HCT116 (cell line): ENCODE results near the gene SYTL3. TPM values are rescaled to one million over a fixed set of nuclear protein-coding genes. Genes with fewer than 3 reads are reported as not detected.

Source experiments
- ATAC-seq: fragments of 200-7000 bp; cut with Tn5 transposase; 2 replicates; pipeline ENCODE4 v1.9.1; 2020; ENCODE audit warnings: mild to moderate bottlenecking, moderate library complexity
- BruUV-seq: library from RNA; stranded (reverse); fragments of 400-500 nt; replicated peaks from 2 replicates; lab custom pipeline; 2021; lab: Mats Ljungman, UMichigan
- CTCF ChIA-PET: fragments of 300-600 bp; sonication (Branson Sonifier 250); formaldehyde crosslinking; loops from one replicate; lab custom pipeline; 2021; ENCODE audit warnings: antibody characterized with exemption; lab: Charles Lee
- POLR2A ChIA-PET: fragments of 300-600, 350-600 bp; sonication (Branson Sonifier 250); formaldehyde crosslinking; loops from one replicate; lab custom pipeline; 2021; ENCODE audit warnings: antibody characterized with exemption; lab: Charles Lee
- RAD21 ChIA-PET, 2 experiments: fragments of 300-600 bp; sonication (Branson Sonifier 250); formaldehyde crosslinking; loops; one replicate each; lab custom pipeline; 2023; ENCODE audit warnings: low total read pairs in 2 of 2; ENCODE audit not compliant: uncharacterized antibody in 2 of 2, unreplicated experiment in 2 of 2, low non-redundant PET in 1 of 2; lab: Charles Lee
- DNase-seq: peaks from one replicate; pipeline ENCODE4 v3.0.0-alpha.2; 2010; ENCODE audit warnings: low read depth, low spot score
- H2AFZ ChIP-seq: fragments of 200-600 bp; shearing (Covaris generic), sonication (generic); 2 replicates; pipeline ENCODE4 v1.6.1; 2017; ENCODE audit warnings: low read depth, mixed run types, mixed read lengths, antibody characterized with exemption, low read length; ENCODE audit not compliant: poor library complexity, severe bottlenecking
- H3K27ac ChIP-seq: 2 replicates; pipeline ENCODE4 v1.5.1; 2012; ENCODE audit warnings: low read depth, low read length
- H3K27me3 ChIP-seq: fragments of 200-600 bp; sonication (generic); 2 replicates; pipeline ENCODE4 v1.6.1; 2016; ENCODE audit warnings: mixed run types, low read length, mixed read lengths; ENCODE audit not compliant: insufficient read depth
- H3K36me3 ChIP-seq, 2 experiments: fragments of 200-500 bp in 1 of 2; fragments of 200-600 bp in 1 of 2; sonication (Bioruptor generic) in 1 of 2; sonication (generic) in 1 of 2; 2 replicates each; pipeline versions ENCODE4 v1.5.1 to v1.6.1; 2014 to 2016; ENCODE audit warnings: low read length in 2 of 2, inconsistent platforms in 1 of 2, mixed read lengths in 1 of 2, mixed run types in 1 of 2; ENCODE audit not compliant: insufficient read depth in 2 of 2, control insufficient read depth in 1 of 2
- H3K4me1 ChIP-seq, 2 experiments: fragments of 200-600 bp in 1 of 2; sonication (generic) in 1 of 2; 2 replicates each; pipeline versions ENCODE4 v1.5.1 to v1.6.1; 2012 to 2017; ENCODE audit warnings: low read length in 2 of 2, inconsistent platforms in 1 of 2, mild to moderate bottlenecking in 1 of 2, mixed read lengths in 1 of 2, mixed run types in 1 of 2, moderate library complexity in 1 of 2; ENCODE audit not compliant: insufficient read depth in 2 of 2, control insufficient read depth in 1 of 2
- H3K4me2 ChIP-seq: fragments of 200-600 bp; sonication (generic); 2 replicates; pipeline ENCODE4 v1.6.1; 2017; ENCODE audit warnings: mixed run types, low read length, mixed read lengths
- H3K4me3 ChIP-seq, 2 experiments: fragments of 200-600 bp in 1 of 2; sonication (generic) in 1 of 2; replicated peaks in 1 of 2; 2 replicates each; pipeline ENCODE4 v1.5.1; 2011 to 2016; ENCODE audit warnings: low read length in 2 of 2, control low read depth in 1 of 2, low read depth in 1 of 2, mild to moderate bottlenecking in 1 of 2, mixed read lengths in 1 of 2, mixed run types in 1 of 2
- H3K79me2 ChIP-seq: fragments of 200-600 bp; sonication (generic); 2 replicates; pipeline ENCODE4 v1.6.1; 2017; ENCODE audit warnings: mild to moderate bottlenecking, mixed run types, low read length, moderate library complexity, mixed read lengths; ENCODE audit not compliant: insufficient read depth
- H3K9ac ChIP-seq: fragments of 200-600 bp; sonication (generic); 2 replicates; pipeline ENCODE4 v1.6.1; 2016; ENCODE audit warnings: low read length, mixed read lengths
- H3K9me2 ChIP-seq: fragments of 200-600 bp; sonication (generic), shearing (Covaris generic); 2 replicates; pipeline ENCODE4 v1.6.1; 2017; ENCODE audit warnings: mixed run types, mild to moderate bottlenecking, moderate library complexity; ENCODE audit not compliant: insufficient read depth
- H3K9me3 ChIP-seq, 2 experiments: fragments of 200-500 bp in 1 of 2; fragments of 200-600 bp in 1 of 2; sonication (Bioruptor generic) in 1 of 2; sonication (generic) in 1 of 2; 2 replicates each; pipeline ENCODE4 v1.6.1; 2014 to 2017; ENCODE audit warnings: low read length in 2 of 2, mixed read lengths in 2 of 2, inconsistent platforms in 1 of 2, low read depth in 1 of 2, mild to moderate bottlenecking in 1 of 2, mixed run types in 1 of 2, moderate library complexity in 1 of 2; ENCODE audit not compliant: control insufficient read depth in 1 of 2, insufficient read depth in 1 of 2
- H4K20me1 ChIP-seq: fragments of 200-600 bp; sonication (generic), shearing (Covaris generic); 2 replicates; pipeline ENCODE4 v1.6.1; 2017; ENCODE audit warnings: mixed run types, mild to moderate bottlenecking, moderate library complexity; ENCODE audit not compliant: insufficient read depth
- CTCF ChIP-seq, 3 experiments: fragments of 200-600 bp in 1 of 3; sonication (generic) in 1 of 3; IDR thresholded peaks in 2 of 3; conservative IDR thresholded peaks in 1 of 3; 2 replicates each; pipeline ENCODE4 v1.5.1; 2012 to 2017; ENCODE audit warnings: low read depth in 2 of 3, low read length in 2 of 3, antibody characterized with exemption in 1 of 3, borderline replicate concordance in 1 of 3, control low read depth in 1 of 3, mild to moderate bottlenecking in 1 of 3, mixed read lengths in 1 of 3, mixed run types in 1 of 3, moderate library complexity in 1 of 3; ENCODE audit not compliant: insufficient read depth in 1 of 3
- EZH2phosphoT487 ChIP-seq: fragments of 200-600 bp; IDR thresholded peaks from 2 replicates; pipeline ENCODE4 v1.6.1; 2018; ENCODE audit warnings: antibody characterized with exemption, borderline replicate concordance
- JUND ChIP-seq: IDR thresholded peaks from 2 replicates; pipeline ENCODE4 v1.6.1; 2012
- POLR2A ChIP-seq: IDR thresholded peaks from 2 replicates; pipeline ENCODE4 v1.7.0; 2011; ENCODE audit warnings: borderline replicate concordance; ENCODE audit not compliant: insufficient read depth, insufficient read length; ENCODE audit errors: extremely low read depth
- RAD21 ChIP-seq: IDR thresholded peaks from 2 replicates; pipeline ENCODE4 v1.6.1; 2012; ENCODE audit warnings: low read depth, mild to moderate bottlenecking
- REST ChIP-seq: IDR thresholded peaks from 2 replicates; pipeline ENCODE4 v1.6.1; 2012; ENCODE audit warnings: low read depth
- SP1 ChIP-seq: IDR thresholded peaks from 2 replicates; pipeline ENCODE4 v1.6.1; 2012; ENCODE audit warnings: low read depth
- SRF ChIP-seq: IDR thresholded peaks from 2 replicates; pipeline ENCODE4 v1.6.1; 2012; ENCODE audit warnings: low read depth
- YY1 ChIP-seq: IDR thresholded peaks from 2 replicates; pipeline ENCODE4 v1.6.1; 2011; ENCODE audit warnings: low read length, low read depth, moderate library complexity, mild to moderate bottlenecking; ENCODE audit not compliant: insufficient replicate concordance; ENCODE audit errors: extremely low read depth
- ZFX ChIP-seq: fragments of 450-650 bp; IDR thresholded peaks from 2 replicates; pipeline ENCODE4 v1.6.1; 2017
- intact Hi-C: fragments of 100-400 bp; cut with micrococcal nuclease; formaldehyde crosslinking; loops from 2 replicates; pipeline ENCODE4 v1.10.0; 2022
- total RNA-seq: library from RNA; stranded (reverse); gene quantifications from one replicate; pipeline ENCODE4 v1.2.1, GENCODE V29; 2021; ENCODE audit not compliant: unreplicated experiment

Gene SYTL3
- total RNA-seq, 1 experiment from 2014 or later: 55.3 TPM

GRCh38 chr6:158668707-158669103, 18.9 kb downstream of the SYTL3 start:
- no peak overlapping the region for H3K9ac ChIP-seq
- no peaks in the 10 kb centered on the region for H4K20me1 ChIP-seq
- intact Hi-C loops: no loop called here
- no peak overlapping the region for H3K4me2 ChIP-seq
- ATAC-seq: no peak
- BruUV-seq: no TSS peak
- H3K9me2 ChIP-seq: no peaks in the 10 kb centered on the region
- H3K4me3 ChIP-seq: no peak overlapping the region
- RAD21 ChIA-PET: no interaction called here
- no peaks in the 10 kb centered on the region for H3K9me3 ChIP-seq
- no peaks in the 10 kb centered on the region for H3K4me1 ChIP-seq
- H3K79me2 ChIP-seq: no peaks in the 10 kb centered on the region
- no peak for TF ChIP-seq POLR2A
- TF ChIP-seq JUND: no peak
- TF ChIP-seq SRF: no peak
- no peak for TF ChIP-seq YY1
- TF ChIP-seq ZFX: no peak
- no peak for TF ChIP-seq RAD21
- TF ChIP-seq REST: no peak
- no peak for TF ChIP-seq CTCF (IDR thresholded peaks at IDR 0.05 in 2 of 3, conservative IDR thresholded peaks at IDR 0.05 in 1 of 3; ENCODE audit: borderline replicate concordance in 1 of 3, insufficient read depth in 1 of 3, low read depth in 2 of 3, low read length in 2 of 3)
- TF ChIP-seq SP1: no peak
- TF ChIP-seq EZH2phosphoT487: no peak
- TF ChIP-seq, all 23 proteins: peak for 0
- H3K36me3 ChIP-seq: no peaks in the 10 kb centered on the region
- ChIA-PET CTCF (no interaction called here), POLR2A (no interaction called here)
- no peak overlapping the region for H2AFZ ChIP-seq
- DNase-seq: no peak
- H3K27me3 ChIP-seq: no peaks in the 10 kb centered on the region
- no peak overlapping the region for H3K27ac ChIP-seq
